Neural crest cell (in vitro differentiated cells): ENCODE data around the gene LHFPL2. TPM values are rescaled to one million over a fixed set of nuclear protein-coding genes. Genes with fewer than 3 reads are reported as not detected.
"Not testable (repeated sequence)": the region's sequence is repeated elsewhere in the genome, so short reads cannot be mapped to it uniquely, and the experiment has no call there.

Source experiments
- DNase-seq: peaks from one replicate; pipeline ENCODE4 v3.0.0; 2021; ENCODE audit warnings: low read depth, mixed read lengths, low spot score
- H3K27ac Mint-ChIP-seq: one replicate; pipeline ENCODE4 v1.8.0; 2021; ENCODE audit warnings: mild to moderate bottlenecking, mixed read lengths; ENCODE audit not compliant: unreplicated experiment
- H3K27me3 Mint-ChIP-seq: 2 replicates; pipeline ENCODE4 v1.8.0; 2021; ENCODE audit warnings: low read depth, mild to moderate bottlenecking, mixed read lengths
- H3K36me3 Mint-ChIP-seq: 2 replicates; pipeline ENCODE4 v1.8.0; 2021; ENCODE audit warnings: low read depth, mild to moderate bottlenecking, mixed read lengths
- H3K4me1 Mint-ChIP-seq: 2 replicates; pipeline ENCODE4 v1.8.0; 2021; ENCODE audit warnings: mixed read lengths
- H3K4me3 Mint-ChIP-seq: one replicate; pipeline ENCODE4 v1.8.0; 2021; ENCODE audit warnings: mild to moderate bottlenecking, mixed read lengths
- H3K9me3 Mint-ChIP-seq: 2 replicates; pipeline ENCODE4 v1.8.0; 2021; ENCODE audit warnings: mixed read lengths
- total RNA-seq: library from RNA; stranded (reverse); gene quantifications from 2 replicates; pipeline ENCODE4 v1.2.1, GENCODE V29; 2021
- TF ChIP-seq, protein P1 (sequence below): fragments of 200-600 bp; sonication (generic); conservative IDR thresholded peaks from 2 replicates; pipeline ENCODE4 v1.5.0; 2021; ENCODE audit warnings: antibody characterized with exemption, mild to moderate bottlenecking

The LHFPL2 gene
- total RNA-seq, 1 donor from 2014 or later: 15.0 TPM

DNA sequence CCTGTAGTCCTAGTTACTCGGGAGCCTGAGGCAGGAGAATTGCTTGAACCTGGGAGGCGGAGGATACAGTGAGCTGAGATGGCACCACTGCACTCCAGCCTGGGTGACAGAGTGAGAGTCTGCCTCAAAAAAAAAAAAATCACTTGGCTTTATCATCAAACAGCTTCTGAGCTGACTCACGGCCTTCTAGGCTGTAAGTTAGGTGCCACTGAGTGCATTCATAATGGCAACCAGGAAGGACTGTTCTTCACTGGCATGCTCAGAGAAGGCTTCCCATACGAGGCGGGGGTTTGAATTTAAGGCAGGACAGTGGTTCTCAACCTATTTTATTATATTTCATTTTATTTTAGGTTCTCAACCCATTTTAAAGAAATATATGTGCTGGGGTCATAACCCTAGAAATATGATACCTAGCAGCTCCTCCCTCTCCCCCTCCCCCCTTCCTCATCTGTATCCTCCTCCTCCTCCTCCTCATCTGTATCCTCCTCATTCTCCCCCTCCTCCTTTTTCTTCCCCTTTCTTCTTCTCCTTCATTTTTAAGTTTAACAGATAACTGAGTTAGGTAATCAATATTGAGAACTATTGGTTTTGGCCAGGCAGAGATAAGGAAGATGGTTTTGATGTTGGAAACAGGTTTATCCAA, 19.0 kb upstream of the LHFPL2 start:
- H3K27ac Mint-ChIP-seq: no peak overlapping the region
- TF ChIP-seq, protein P1, sequence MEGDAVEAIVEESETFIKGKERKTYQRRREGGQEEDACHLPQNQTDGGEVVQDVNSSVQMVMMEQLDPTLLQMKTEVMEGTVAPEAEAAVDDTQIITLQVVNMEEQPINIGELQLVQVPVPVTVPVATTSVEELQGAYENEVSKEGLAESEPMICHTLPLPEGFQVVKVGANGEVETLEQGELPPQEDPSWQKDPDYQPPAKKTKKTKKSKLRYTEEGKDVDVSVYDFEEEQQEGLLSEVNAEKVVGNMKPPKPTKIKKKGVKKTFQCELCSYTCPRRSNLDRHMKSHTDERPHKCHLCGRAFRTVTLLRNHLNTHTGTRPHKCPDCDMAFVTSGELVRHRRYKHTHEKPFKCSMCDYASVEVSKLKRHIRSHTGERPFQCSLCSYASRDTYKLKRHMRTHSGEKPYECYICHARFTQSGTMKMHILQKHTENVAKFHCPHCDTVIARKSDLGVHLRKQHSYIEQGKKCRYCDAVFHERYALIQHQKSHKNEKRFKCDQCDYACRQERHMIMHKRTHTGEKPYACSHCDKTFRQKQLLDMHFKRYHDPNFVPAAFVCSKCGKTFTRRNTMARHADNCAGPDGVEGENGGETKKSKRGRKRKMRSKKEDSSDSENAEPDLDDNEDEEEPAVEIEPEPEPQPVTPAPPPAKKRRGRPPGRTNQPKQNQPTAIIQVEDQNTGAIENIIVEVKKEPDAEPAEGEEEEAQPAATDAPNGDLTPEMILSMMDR: no peak

DNA sequence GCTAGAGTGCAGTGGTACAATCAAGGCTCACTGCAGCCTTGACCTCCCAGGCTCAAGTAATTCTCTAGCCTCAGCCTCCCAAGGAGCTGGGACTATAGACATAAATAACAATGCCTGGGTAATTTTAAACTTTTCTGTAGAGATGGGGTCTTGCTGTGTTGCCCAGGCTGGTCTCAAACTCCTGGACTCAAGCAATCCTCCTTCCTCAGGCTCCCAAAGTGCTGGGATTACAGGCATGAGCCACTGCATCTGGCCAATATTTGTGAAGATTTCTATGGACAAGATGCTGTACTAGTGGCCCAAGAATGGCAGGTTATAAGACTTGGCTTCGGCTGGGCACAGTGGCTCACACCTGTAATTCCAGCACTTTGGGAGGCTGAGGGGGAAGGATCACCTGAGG, 18.4 kb upstream of the LHFPL2 start:
- not testable (repeated sequence) for H3K27me3 Mint-ChIP-seq, H3K9me3 Mint-ChIP-seq, H3K4me3 Mint-ChIP-seq, H3K4me1 Mint-ChIP-seq, DNase-seq, H3K27ac Mint-ChIP-seq, H3K36me3 Mint-ChIP-seq

More for the DNA sequence above, 19.0 kb upstream of the LHFPL2 start:
- Mint-ChIP-seq H3K4me3 (no peak overlapping the region), H3K27me3 (no peaks in the 10 kb centered on the region), H3K9me3 (no peaks in the 10 kb centered on the region), H3K4me1 (no peaks in the 10 kb centered on the region), H3K36me3 (no peaks in the 10 kb centered on the region)
- DNase-seq: no peak

DNA sequence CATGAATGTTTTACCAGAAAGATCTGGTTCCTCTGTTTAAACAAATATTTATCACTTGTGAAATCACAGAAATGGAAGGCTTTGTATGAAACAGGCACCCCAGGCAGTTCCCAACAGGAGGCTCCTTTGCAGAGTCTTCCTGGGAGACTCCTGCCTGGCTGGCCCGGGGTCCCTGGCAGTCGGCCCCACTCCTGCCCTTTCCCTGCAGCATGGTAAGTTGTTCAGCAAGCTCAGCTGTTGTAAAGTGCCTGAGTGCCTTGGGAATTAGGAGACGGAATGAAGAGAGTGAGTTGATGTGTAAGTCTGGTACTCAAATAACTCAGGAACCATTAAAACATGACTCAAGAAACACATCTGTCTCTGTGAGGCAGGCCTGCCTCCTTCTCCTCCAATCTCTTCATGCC, 17.5 kb upstream of the LHFPL2 start:
- TF ChIP-seq, protein P1: no peak
- Mint-ChIP-seq H3K4me3 (no peak overlapping the region), H3K27me3 (no peaks in the 10 kb centered on the region), H3K9me3 (no peaks in the 10 kb centered on the region), H3K27ac (no peak overlapping the region), H3K4me1 (no peaks in the 10 kb centered on the region), H3K36me3 (no peaks in the 10 kb centered on the region)
- DNase-seq: no peak

DNA sequence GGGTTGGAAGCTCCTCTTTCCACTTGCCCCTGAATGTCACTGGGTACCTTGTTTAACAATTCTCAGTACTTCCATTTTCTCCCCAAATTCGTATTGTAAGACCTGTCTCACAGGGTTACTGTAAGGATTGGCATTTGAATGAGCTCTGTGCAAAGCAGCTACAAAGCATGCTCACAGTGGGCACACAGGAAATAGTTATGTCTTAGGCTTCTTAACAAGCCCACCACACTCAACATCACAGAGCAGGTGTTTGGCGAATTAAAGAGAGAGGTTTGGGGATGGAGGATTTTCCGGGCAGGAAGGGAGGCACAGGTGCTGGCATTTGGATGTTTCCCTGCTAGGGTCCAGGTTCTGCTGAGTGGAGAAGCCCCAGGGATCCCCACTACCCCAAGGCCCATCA, 17.0 kb upstream of the LHFPL2 start:
- Mint-ChIP-seq H3K4me3 (no peak overlapping the region), H3K36me3 (no peaks in the 10 kb centered on the region)

DNA sequence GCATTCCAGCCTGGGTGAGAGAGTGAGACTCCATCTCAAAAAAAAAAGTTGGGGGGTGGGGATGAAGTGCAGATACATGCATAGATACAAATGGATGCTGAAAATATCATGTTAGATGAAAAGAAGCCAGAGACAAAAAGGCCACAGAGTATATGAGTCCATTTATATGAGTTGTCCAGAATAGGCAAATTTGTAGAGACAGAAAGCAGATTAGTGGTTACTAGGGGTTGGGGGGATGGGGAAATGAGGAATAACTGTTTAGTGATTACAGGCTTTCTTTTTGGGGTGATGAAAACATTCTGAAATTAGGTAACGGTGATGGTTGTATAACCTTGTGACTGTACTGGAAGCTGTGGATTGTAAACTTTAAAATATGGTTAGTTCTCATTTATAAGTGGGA, 13.8 kb upstream of the LHFPL2 start:
- TF ChIP-seq, protein P1: no peak
- DNase-seq: no peak
- Mint-ChIP-seq H3K27me3 (no peaks in the 10 kb centered on the region), H3K36me3 (no peaks in the 10 kb centered on the region), H3K4me1 (no peaks in the 10 kb centered on the region), H3K4me3 (no peak overlapping the region), H3K27ac (no peak overlapping the region), H3K9me3 (no peaks in the 10 kb centered on the region)

More for the DNA sequence above, 17.0 kb upstream of the LHFPL2 start:
- Mint-ChIP-seq H3K9me3 (no peaks in the 10 kb centered on the region), H3K27me3 (no peaks in the 10 kb centered on the region), H3K27ac (no peak overlapping the region), H3K4me1 (no peaks in the 10 kb centered on the region)
- TF ChIP-seq, protein P1: no peak
- DNase-seq: no peak

DNA sequence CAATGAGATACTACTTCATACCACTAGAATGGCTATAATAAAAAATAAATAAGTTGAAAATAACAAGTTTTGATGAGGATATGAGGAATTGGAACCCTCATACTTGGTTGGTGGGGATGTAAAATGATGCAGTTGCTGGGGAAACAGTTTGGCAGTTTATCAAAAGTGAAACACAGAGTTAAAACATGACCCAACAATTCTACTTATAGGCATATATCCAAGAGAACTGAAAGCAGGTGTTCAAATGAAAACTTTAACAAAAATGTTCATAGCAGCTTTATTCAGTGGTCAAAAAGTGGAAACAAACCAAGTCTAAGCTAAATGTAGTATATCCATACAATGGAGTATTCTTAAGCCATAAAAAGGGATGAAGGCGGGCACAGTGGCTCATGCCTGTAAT, 13.1 kb upstream of the LHFPL2 start:
- DNase-seq: no peak
- no peaks in the 10 kb centered on the region for H3K27me3 Mint-ChIP-seq

More for the DNA sequence above, 13.1 kb upstream of the LHFPL2 start:
- Mint-ChIP-seq H3K4me1 (no peaks in the 10 kb centered on the region), H3K9me3 (no peaks in the 10 kb centered on the region), H3K4me3 (no peak overlapping the region), H3K27ac (no peak overlapping the region), H3K36me3 (no peaks in the 10 kb centered on the region)
- TF ChIP-seq, protein P1: no peak
